HepG2 (cell line): ENCODE data around the gene CLIC5. TPM values are rescaled to one million over a fixed set of nuclear protein-coding genes. Genes with fewer than 3 reads are reported as not detected.

ENCODE experiments used
- ATAC-seq: fragments of 200-7000 bp; cut with Tn5 transposase; 3 replicates; pipeline ENCODE4 v1.9.1; 2020; ENCODE audit warnings: mild to moderate bottlenecking, moderate library complexity
- BruUV-seq: library from RNA; stranded (reverse); fragments of 400-500 nt; replicated peaks from 2 replicates; lab custom pipeline; 2021; lab: Mats Ljungman, UMichigan
- CTCF ChIA-PET: fragments of 300-600 bp; formaldehyde crosslinking; extraction: SDS; loops from one replicate; lab custom pipeline; 2021; ENCODE audit warnings: low total read pairs, inconsistent platforms, low intra/inter-chr PET ratio; lab: Yijun Ruan, JAX
- POLR2A ChIA-PET: fragments of 350-600 bp; sonication (Branson Sonifier 250); formaldehyde crosslinking; loops from one replicate; lab custom pipeline; 2020; ENCODE audit warnings: antibody characterized with exemption, inconsistent platforms; lab: Yijun Ruan, JAX
- DNase-seq: peaks from one replicate; pipeline ENCODE4 v3.0.0-alpha.2; 2015; ENCODE audit warnings: low spot score
- FAIRE-seq: peaks from 3 replicates; lab custom pipeline; 2011; peaks lifted over from hg19 to GRCh38; lab: Jason Lieb, UNC
- H2AFZ ChIP-seq: one replicate; pipeline ENCODE4 v1.6.1; 2011; ENCODE audit warnings: low read length, inconsistent platforms
- H3K27ac ChIP-seq: fragments of 300-600 bp; 3 replicates; pipeline ENCODE4 v1.8.0; 2011; ENCODE audit warnings: mixed run types, mild to moderate bottlenecking, mixed read lengths, low read length, inconsistent platforms; ENCODE audit not compliant: insufficient read depth; ENCODE audit errors: extremely low read length
- H3K27me3 ChIP-seq, 2 experiments: fragments of 200-600 bp in 1 of 2; 2 replicates in 1 of 2; 3 replicates in 1 of 2; pipeline versions ENCODE4 v1.6.0 to v1.8.0; 2011; ENCODE audit warnings: low read length in 2 of 2, mild to moderate bottlenecking in 2 of 2, moderate library complexity in 2 of 2, inconsistent platforms in 1 of 2; ENCODE audit not compliant: insufficient read depth in 2 of 2, control insufficient read depth in 1 of 2
- H3K36me3 ChIP-seq, 2 experiments: fragments of 200-600 bp in 1 of 2; replicated peaks in 1 of 2; 2 replicates in 1 of 2; 3 replicates in 1 of 2; pipeline versions ENCODE4 v1.5.1 to v1.8.0; 2011; ENCODE audit warnings: low read length in 2 of 2, inconsistent platforms in 1 of 2; ENCODE audit not compliant: insufficient read depth in 2 of 2, control insufficient read depth in 1 of 2
- H3K4me1 ChIP-seq: 2 replicates; pipeline ENCODE4 v1.5.1; 2012; ENCODE audit warnings: low read length, inconsistent platforms; ENCODE audit not compliant: insufficient read depth
- H3K4me2 ChIP-seq: 2 replicates; pipeline ENCODE4 v1.6.0; 2011; ENCODE audit warnings: low read depth, low read length, inconsistent platforms
- H3K4me3 ChIP-seq, 3 experiments: fragments of 200-600 bp in 1 of 3; sonication (generic), shearing (Covaris generic) in 1 of 3; replicated peaks in 1 of 3; 2 replicates each; pipeline ENCODE4 v1.5.1; 2011 to 2016; ENCODE audit warnings: low read length in 3 of 3, inconsistent platforms in 2 of 3, low read depth in 2 of 3, mild to moderate bottlenecking in 2 of 3, control low read depth in 1 of 3, mixed read lengths in 1 of 3; ENCODE audit not compliant: insufficient read depth in 1 of 3
- H3K79me2 ChIP-seq: one replicate; pipeline ENCODE4 v1.6.1; 2011; ENCODE audit warnings: low read length, inconsistent platforms; ENCODE audit not compliant: insufficient read depth
- H3K9ac ChIP-seq: 2 replicates; pipeline ENCODE4 v1.6.0; 2011; ENCODE audit warnings: mild to moderate bottlenecking, low read depth, low read length, inconsistent platforms; ENCODE audit not compliant: insufficient read depth
- H3K9me3 ChIP-seq: 2 replicates; pipeline ENCODE4 v1.5.1; 2012; ENCODE audit warnings: mild to moderate bottlenecking, low read length
- H4K20me1 ChIP-seq: 2 replicates; pipeline ENCODE4 v1.6.0; 2011; ENCODE audit warnings: inconsistent platforms, mild to moderate bottlenecking, low read length, moderate library complexity; ENCODE audit not compliant: insufficient read depth
- ARID2 ChIP-seq: sonication (generic); formaldehyde crosslinking; IDR thresholded peaks from 2 replicates; pipeline ENCODE4 v1.8.1; 2022; ENCODE audit warnings: mild to moderate bottlenecking, missing genetic modification reagents, borderline replicate concordance
- E2F1 ChIP-seq: sonication (generic); formaldehyde crosslinking; IDR thresholded peaks from 2 replicates; pipeline ENCODE4 v1.5.0; 2020; ENCODE audit warnings: missing genetic modification reagents
- FOXK1 ChIP-seq: sonication (generic); formaldehyde crosslinking; IDR thresholded peaks from 2 replicates; pipeline ENCODE4 v1.4.0; 2020; ENCODE audit warnings: low read depth, missing genetic modification reagents, borderline replicate concordance
- RORA ChIP-seq: sonication (generic); formaldehyde crosslinking; IDR thresholded peaks from 2 replicates; pipeline ENCODE4 v1.5.0; 2020; ENCODE audit warnings: mild to moderate bottlenecking, missing genetic modification reagents, moderate library complexity
- SKIL ChIP-seq: sonication (generic); formaldehyde crosslinking; IDR thresholded peaks from 2 replicates; pipeline ENCODE4 v1.8.0; 2022; ENCODE audit warnings: missing genetic modification reagents, mild to moderate bottlenecking, moderate library complexity, borderline replicate concordance
- SMYD3 ChIP-seq: sonication (generic); formaldehyde crosslinking; IDR thresholded peaks from 2 replicates; pipeline ENCODE4 v1.8.1; 2023; ENCODE audit warnings: mild to moderate bottlenecking, missing genetic modification reagents
- SOX5 ChIP-seq: IDR thresholded peaks from 2 replicates; pipeline ENCODE4 v1.6.1; 2016; ENCODE audit warnings: borderline replicate concordance
- ZNF326 ChIP-seq: sonication (generic); formaldehyde crosslinking; IDR thresholded peaks from 2 replicates; pipeline ENCODE4 v1.4.0; 2020; ENCODE audit warnings: missing genetic modification reagents, borderline replicate concordance
- ZNF569 ChIP-seq: sonication (generic); formaldehyde crosslinking; IDR thresholded peaks from 2 replicates; pipeline ENCODE4 v1.5.0; 2020; ENCODE audit warnings: mild to moderate bottlenecking, missing genetic modification reagents, moderate library complexity, borderline replicate concordance
- WGBS: methylation state at CpG from one replicate; pipeline ENCODE4 v1.1.6; 2017; ENCODE audit warnings: low lambda C conversion rate; 5-methylcytosine and 5-hydroxymethylcytosine counted together
- in situ Hi-C: cut with HindIII; loops from 2 replicates; pipeline ENCODE4 v1.10.0; 2017; ENCODE audit warnings: low pct_unique_long_range_greater_than_20kb; ENCODE audit not compliant: extremely low pct_ligation_motif_present
- intact Hi-C: fragments of 100-400 bp; cut with micrococcal nuclease; formaldehyde crosslinking; loops from one replicate; pipeline ENCODE4 v1.10.0; 2022; ENCODE audit not compliant: unreplicated experiment
- polyA plus RNA-seq, 8 experiments: library from polyadenylated mRNA; depleted of rRNA in 3 of 8; stranded (reverse) in 7 of 8; unstranded in 1 of 8; fragments of >200 nt; fragmentation: Illumina TruSeq in 4 of 8; extraction: Trizol in 4 of 8; gene quantifications; 2 replicates each; pipeline versions ENCODE4 v1.2.1 to v1.2.3, GENCODE V29; 2011 to 2016; ENCODE audit warnings: low read depth in 4 of 8, missing spikeins in 1 of 8, mixed read lengths in 1 of 8; ENCODE audit not compliant: insufficient read depth in 1 of 8
- total RNA-seq, 5 experiments: library from RNA; depleted of rRNA; stranded (reverse); fragments of >200 nt; fragmentation: Illumina TruSeq; extraction: Trizol; gene quantifications; 2 replicates each; pipeline ENCODE4 v1.2.3, GENCODE V29; 2016; ENCODE audit warnings: low read depth in 1 of 5
- TF ChIP-seq, protein P1 (sequence below): sonication (generic); formaldehyde crosslinking; IDR thresholded peaks from 2 replicates; pipeline ENCODE4 v1.5.0; 2020; ENCODE audit warnings: mild to moderate bottlenecking, missing genetic modification reagents
- TF ChIP-seq, protein P2 (sequence below): sonication (generic); formaldehyde crosslinking; IDR thresholded peaks from 2 replicates; pipeline ENCODE4 v1.8.1; 2023; ENCODE audit warnings: mild to moderate bottlenecking, missing genetic modification reagents

CLIC5 gene
- total and polyA plus RNA-seq, 2 of the 13 experiments (the other 11 are each of a cell fraction or from before 2014, with no cell fraction given), result not detected

DNA sequence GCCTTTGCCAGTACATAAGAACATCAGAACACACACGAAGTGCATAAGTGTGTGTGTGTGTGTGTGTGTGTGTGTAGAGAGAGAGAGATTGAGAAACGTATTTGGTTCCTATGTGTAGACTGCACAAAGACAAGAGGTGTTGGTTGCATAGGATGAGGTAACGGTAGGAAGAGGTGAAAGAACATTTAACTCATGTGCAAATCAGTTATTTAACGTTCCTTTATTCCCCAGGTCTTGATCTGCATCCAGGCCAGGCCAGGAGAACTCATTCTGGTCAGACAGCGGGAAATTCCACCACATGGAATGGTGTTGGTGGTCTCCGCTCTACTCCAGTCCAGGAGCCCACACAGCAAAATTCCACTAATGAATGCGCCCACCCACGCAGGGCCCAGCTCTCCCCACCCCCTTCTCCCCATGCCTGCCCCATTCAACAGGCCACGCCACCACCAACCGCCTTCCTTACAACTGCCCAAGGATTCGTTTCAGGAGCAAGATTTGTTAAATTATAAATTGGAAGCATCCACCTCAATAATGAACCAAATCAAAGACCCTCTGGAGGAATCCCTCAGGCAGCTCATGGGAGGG, 86.8 kb downstream of the CLIC5 start (continued):
- TF ChIP-seq, protein P1, sequence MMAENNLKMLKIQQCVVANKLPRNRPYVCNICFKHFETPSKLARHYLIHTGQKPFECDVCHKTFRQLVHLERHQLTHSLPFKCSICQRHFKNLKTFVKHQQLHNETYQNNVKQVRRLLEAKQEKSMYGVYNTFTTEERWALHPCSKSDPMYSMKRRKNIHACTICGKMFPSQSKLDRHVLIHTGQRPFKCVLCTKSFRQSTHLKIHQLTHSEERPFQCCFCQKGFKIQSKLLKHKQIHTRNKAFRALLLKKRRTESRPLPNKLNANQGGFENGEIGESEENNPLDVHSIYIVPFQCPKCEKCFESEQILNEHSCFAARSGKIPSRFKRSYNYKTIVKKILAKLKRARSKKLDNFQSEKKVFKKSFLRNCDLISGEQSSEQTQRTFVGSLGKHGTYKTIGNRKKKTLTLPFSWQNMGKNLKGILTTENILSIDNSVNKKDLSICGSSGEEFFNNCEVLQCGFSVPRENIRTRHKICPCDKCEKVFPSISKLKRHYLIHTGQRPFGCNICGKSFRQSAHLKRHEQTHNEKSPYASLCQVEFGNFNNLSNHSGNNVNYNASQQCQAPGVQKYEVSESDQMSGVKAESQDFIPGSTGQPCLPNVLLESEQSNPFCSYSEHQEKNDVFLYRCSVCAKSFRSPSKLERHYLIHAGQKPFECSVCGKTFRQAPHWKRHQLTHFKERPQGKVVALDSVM (CRISPR knock-in tag), result no peak
- TF ChIP-seq, protein P2, sequence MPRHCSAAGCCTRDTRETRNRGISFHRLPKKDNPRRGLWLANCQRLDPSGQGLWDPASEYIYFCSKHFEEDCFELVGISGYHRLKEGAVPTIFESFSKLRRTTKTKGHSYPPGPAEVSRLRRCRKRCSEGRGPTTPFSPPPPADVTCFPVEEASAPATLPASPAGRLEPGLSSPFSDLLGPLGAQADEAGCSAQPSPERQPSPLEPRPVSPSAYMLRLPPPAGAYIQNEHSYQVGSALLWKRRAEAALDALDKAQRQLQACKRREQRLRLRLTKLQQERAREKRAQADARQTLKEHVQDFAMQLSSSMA, result no peak
- TF ChIP-seq E2F1 (CRISPR knock-in tag) (no peak), ARID2 (no peak), SOX5 (no peak), ZNF569 (CRISPR knock-in tag) (no peak)

DNA sequence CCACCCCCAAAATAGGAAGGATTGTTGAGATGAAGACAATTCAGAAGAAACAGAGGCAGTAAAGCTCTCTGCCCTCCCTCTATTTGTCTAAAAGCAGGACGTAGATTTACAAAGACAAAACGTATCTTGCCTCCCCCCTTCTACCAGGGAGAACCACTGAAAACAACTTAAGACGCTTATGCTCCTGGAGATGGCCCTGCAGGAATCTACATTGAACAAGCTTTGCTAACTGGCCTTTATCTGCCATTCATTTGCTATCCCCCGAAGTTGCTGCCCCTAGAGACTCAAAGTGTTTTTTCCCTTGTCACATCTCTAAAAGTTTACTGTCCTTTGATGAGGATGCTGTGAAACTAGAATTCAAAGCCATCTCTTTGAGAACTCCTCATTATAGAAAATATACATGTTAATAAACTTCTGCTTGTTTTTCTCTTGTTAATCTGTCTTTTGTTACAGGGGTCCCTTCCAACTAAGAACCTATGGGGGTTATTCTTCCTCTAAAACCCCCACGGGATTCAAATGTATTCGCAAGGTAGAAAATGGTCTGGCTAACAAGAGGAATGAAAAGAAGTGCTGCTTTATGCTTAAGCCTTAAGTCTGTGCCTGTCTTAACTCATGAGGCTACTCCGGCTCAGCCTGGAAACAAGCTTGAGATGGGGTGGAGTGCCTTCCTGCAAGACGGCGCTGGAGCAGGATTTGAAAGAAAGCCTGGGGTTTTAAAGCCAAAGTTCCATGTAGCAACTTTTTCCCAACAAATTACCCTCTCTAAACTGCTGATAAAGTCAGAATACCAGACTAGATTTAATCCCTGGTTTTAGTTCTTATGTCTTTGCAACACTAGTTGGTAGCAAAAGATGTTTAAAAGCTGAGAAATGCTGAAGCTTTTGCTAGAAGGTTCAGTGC, 88.0 kb downstream of the CLIC5 start:
- no peaks in the 10 kb centered on the region; the same call in 1 of the 2 replicates for H4K20me1 ChIP-seq
- H3K4me3 ChIP-seq, result no peak overlapping the region
- H3K79me2 ChIP-seq, result no peaks in the 10 kb centered on the region
- H3K4me1 ChIP-seq, result no peaks in the 10 kb centered on the region
- no peak overlapping the region for H2AFZ ChIP-seq
- no TSS peak for BruUV-seq
- H3K36me3 ChIP-seq, result no peaks in the 10 kb centered on the region
- H3K27ac ChIP-seq, result no peak overlapping the region
- intact Hi-C loops (no loop called here), in situ Hi-C loops (no loop called here)
- WGBS, result 23% methylated on average over 9 of the region's 9 CpGs
- no peak overlapping the region for H3K4me2 ChIP-seq
- CTCF ChIA-PET, result no interaction called here
- no peak for FAIRE-seq
- H3K9ac ChIP-seq, result no peak overlapping the region
- DNase-seq, result no peak
- POLR2A ChIA-PET, result no interaction called here
- H3K9me3 ChIP-seq, result no peaks in the 10 kb centered on the region
- H3K27me3 ChIP-seq, result no peaks in the 10 kb centered on the region; a peak in 1 of 5 replicates
- ATAC-seq, result no peak
- no peak for TF ChIP-seq SMYD3 (CRISPR knock-in tag)
- no peak for TF ChIP-seq RORA (CRISPR knock-in tag)
- no peak for TF ChIP-seq ZNF326 (CRISPR knock-in tag)
- TF ChIP-seq SKIL (CRISPR knock-in tag), result no peak
- no peak for TF ChIP-seq FOXK1 (CRISPR knock-in tag)
